Hepatocyte (in vitro differentiated cells): ENCODE results near the gene AP5B1. TPM values are rescaled to one million over a fixed set of nuclear protein-coding genes. Genes with fewer than 3 reads are reported as not detected.

Experiments used
- DNase-seq: peaks from one replicate; pipeline ENCODE4 v3.0.0-alpha.2; 2016; ENCODE audit warnings: low spot score
- H2AFZ ChIP-seq: fragments of 200-600 bp; sonication (generic); 2 replicates; pipeline ENCODE4 v1.6.0; 2016; ENCODE audit warnings: antibody characterized with exemption, mild to moderate bottlenecking
- H3K27ac ChIP-seq: fragments of 200-600 bp; sonication (generic); 2 replicates; pipeline ENCODE4 v1.5.1; 2016; ENCODE audit warnings: mild to moderate bottlenecking
- H3K27me3 ChIP-seq: fragments of 200-600 bp; sonication (generic); 2 replicates; pipeline ENCODE4 v1.6.1; 2016
- H3K36me3 ChIP-seq: fragments of 200-600 bp; sonication (generic); replicated peaks from 2 replicates; pipeline ENCODE4 v1.5.1; 2016; ENCODE audit warnings: low read depth; ENCODE audit not compliant: insufficient read depth
- H3K4me1 ChIP-seq: fragments of 200-600 bp; sonication (generic); 2 replicates; pipeline ENCODE4 v1.5.1; 2016; ENCODE audit warnings: mild to moderate bottlenecking, moderate library complexity; ENCODE audit not compliant: insufficient read depth
- H3K4me2 ChIP-seq: fragments of 200-600 bp; sonication (generic); 2 replicates; pipeline ENCODE4 v1.6.0; 2016
- H3K4me3 ChIP-seq: fragments of 200-600 bp; sonication (generic); 2 replicates; pipeline ENCODE4 v1.5.1; 2016; ENCODE audit warnings: mild to moderate bottlenecking
- H3K79me2 ChIP-seq: fragments of 200-600 bp; sonication (generic); 2 replicates; pipeline ENCODE4 v1.6.0; 2017; ENCODE audit warnings: mild to moderate bottlenecking
- H3K9me2 ChIP-seq: fragments of 200-600 bp; sonication (generic); replicated peaks from 2 replicates; pipeline ENCODE4 v1.6.0; 2017; ENCODE audit warnings: mild to moderate bottlenecking; ENCODE audit not compliant: insufficient read depth
- H3K9me3 ChIP-seq: fragments of 200-600 bp; sonication (generic); 2 replicates; pipeline ENCODE4 v1.5.1; 2016; ENCODE audit warnings: low read depth, mild to moderate bottlenecking
- H4K20me1 ChIP-seq: fragments of 200-600 bp; sonication (generic); 2 replicates; pipeline ENCODE4 v1.6.0; 2016; ENCODE audit warnings: mild to moderate bottlenecking; ENCODE audit not compliant: insufficient read depth, poor library complexity, severe bottlenecking
- CTCF ChIP-seq: fragments of 200-600 bp; sonication (generic); IDR thresholded peaks from 2 replicates; pipeline ENCODE4 v1.5.1; 2016; ENCODE audit warnings: antibody characterized with exemption, mild to moderate bottlenecking; ENCODE audit not compliant: poor library complexity
- EZH2 ChIP-seq: fragments of 200-600 bp; sonication (generic); IDR thresholded peaks from 2 replicates; pipeline ENCODE4 v1.6.1; 2016; ENCODE audit warnings: antibody characterized with exemption, mild to moderate bottlenecking, borderline replicate concordance
- EZH2phosphoT487 ChIP-seq: fragments of 200-600 bp; sonication (generic); IDR thresholded peaks from one replicate; pipeline ENCODE4 v1.6.1; 2018; ENCODE audit warnings: antibody characterized with exemption, mild to moderate bottlenecking, low read depth, moderate library complexity; ENCODE audit not compliant: unreplicated experiment, severe bottlenecking
- WGBS: methylation state at CpG from one replicate; pipeline ENCODE4 v1.1.6; 2016; ENCODE audit warnings: low lambda C conversion rate; ENCODE audit errors: missing lambda C conversion rate; 5-methylcytosine and 5-hydroxymethylcytosine counted together
- polyA plus RNA-seq: library from polyadenylated mRNA; unstranded; fragments of >200 nt; fragmentation: Nextera tagmentation; extraction: Ambion mirVana; gene quantifications from 2 replicates; pipeline ENCODE4 v1.2.1, GENCODE V29; 2016
- total RNA-seq: library from RNA; depleted of rRNA; stranded (reverse); fragments of >200 nt; gene quantifications from 2 replicates; pipeline ENCODE4 v1.2.3, GENCODE V29; 2014

Gene AP5B1
- total and polyA plus RNA-seq, 2 experiments from 2014 or later: 20.9 to 27.1 TPM

GRCh38 chr11:65811764-65812475 lies 31.1 kb upstream of the AP5B1 start:
- Histone ChIP-seq H3K36me3 (no peaks in the 10 kb centered on the region), H3K27me3 (no peaks in the 10 kb centered on the region), H3K9me2 (no peaks in the 10 kb centered on the region), H3K79me2 (peaks cover 16% of the 10 kb centered on the region), H3K4me3 (no peak overlapping the region), H3K27ac (no peak overlapping the region), H3K4me1 (no peaks in the 10 kb centered on the region), H3K9me3 (no peaks in the 10 kb centered on the region), H4K20me1 (no peaks in the 10 kb centered on the region), H2AFZ (no peak overlapping the region), H3K4me2 (no peak overlapping the region)
- TF ChIP-seq EZH2: no peak
- no peak for TF ChIP-seq EZH2phosphoT487
- TF ChIP-seq CTCF: no peak
- DNase-seq: no peak
- 54% methylated on average over 19 of the region's 19 CpGs for WGBS

GRCh38 chr11:65810046-65810868 lies 29.5 kb upstream of the AP5B1 start:
- TF ChIP-seq CTCF (no peak), EZH2phosphoT487 (no peak), EZH2 (no peak)
- H3K9me2 ChIP-seq: no peaks in the 10 kb centered on the region

GRCh38 chr11:65809496-65809895 lies 28.7 kb upstream of the AP5B1 start:
- no peaks in the 10 kb centered on the region for H3K4me1 ChIP-seq
- no peaks in the 10 kb centered on the region for H3K9me2 ChIP-seq
- H4K20me1 ChIP-seq: no peaks in the 10 kb centered on the region
- no peak for TF ChIP-seq CTCF
- TF ChIP-seq EZH2phosphoT487: no peak
- TF ChIP-seq EZH2: no peak
- no peaks in the 10 kb centered on the region for H3K9me3 ChIP-seq
- no peaks in the 10 kb centered on the region for H3K36me3 ChIP-seq
- DNase-seq: no peak
- H3K4me3 ChIP-seq: no peak overlapping the region
- no peak overlapping the region for H3K4me2 ChIP-seq
- WGBS: 95% methylated on average over 9 of the region's 9 CpGs
- no peaks in the 10 kb centered on the region for H3K27me3 ChIP-seq
- H2AFZ ChIP-seq: no peak overlapping the region
- no peaks in the 10 kb centered on the region for H3K79me2 ChIP-seq
- H3K27ac ChIP-seq: no peak overlapping the region

More at GRCh38 chr11:65810046-65810868, 29.5 kb upstream of the AP5B1 start:
- H3K79me2 ChIP-seq: no peaks in the 10 kb centered on the region
- H3K9me3 ChIP-seq: no peaks in the 10 kb centered on the region
- DNase-seq: no peak
- no peak overlapping the region for H2AFZ ChIP-seq
- H3K4me3 ChIP-seq: no peak overlapping the region
- WGBS: 92% methylated on average over 23 of the region's 23 CpGs
- H3K27ac ChIP-seq: no peak overlapping the region
- H4K20me1 ChIP-seq: no peaks in the 10 kb centered on the region
- no peaks in the 10 kb centered on the region for H3K4me1 ChIP-seq
- no peak overlapping the region for H3K4me2 ChIP-seq
- H3K36me3 ChIP-seq: no peaks in the 10 kb centered on the region
- no peaks in the 10 kb centered on the region for H3K27me3 ChIP-seq
